H1 (cell line): ENCODE measurements around the gene LSM5. TPM values are rescaled to one million over a fixed set of nuclear protein-coding genes. Genes with fewer than 3 reads are reported as not detected.

Experiments used
- CHD7 ChIP-seq: fragments of 300-600 bp; sonication (generic); IDR thresholded peaks from 2 replicates; pipeline ENCODE4 v1.7.1; 2012; ENCODE audit warnings: low read length, moderate library complexity, mild to moderate bottlenecking, inconsistent platforms; ENCODE audit not compliant: insufficient replicate concordance
- JUN ChIP-seq: IDR thresholded peaks from 2 replicates; pipeline ENCODE4 v1.6.1; 2011; ENCODE audit warnings: low read depth, mild to moderate bottlenecking, improper control_type of control experiment, low read length
- polyA plus RNA-seq, 7 experiments: library from polyadenylated mRNA; depleted of rRNA in 3 of 7; stranded (reverse) in 5 of 7; unstranded in 2 of 7; fragments of >200 nt in 5 of 7; fragments of 200-250 nt in 2 of 7; gene quantifications; 1 replicate in 5 of 7; 2 replicates in 1 of 7; 4 replicates in 1 of 7; pipeline versions ENCODE4 v1.2.1 to v1.2.3, GENCODE V29; 2011 to 2013; ENCODE audit warnings: missing spikeins in 2 of 7, mixed read lengths in 2 of 7
- total RNA-seq: library from RNA; stranded (reverse); fragmentation: NEBNext Ultra II Directional; extraction: Animal tissue kit (Norgen Biotek cat#: 25700); gene quantifications from 2 replicates; pipeline ENCODE4 v1.2.1, GENCODE V29; 2021

LSM5 gene
- total and polyA plus RNA-seq, 2 of the 8 experiments (the other 6 are each of a cell fraction or from before 2014, with no cell fraction given) = 58.9 to 103 TPM

DNA sequence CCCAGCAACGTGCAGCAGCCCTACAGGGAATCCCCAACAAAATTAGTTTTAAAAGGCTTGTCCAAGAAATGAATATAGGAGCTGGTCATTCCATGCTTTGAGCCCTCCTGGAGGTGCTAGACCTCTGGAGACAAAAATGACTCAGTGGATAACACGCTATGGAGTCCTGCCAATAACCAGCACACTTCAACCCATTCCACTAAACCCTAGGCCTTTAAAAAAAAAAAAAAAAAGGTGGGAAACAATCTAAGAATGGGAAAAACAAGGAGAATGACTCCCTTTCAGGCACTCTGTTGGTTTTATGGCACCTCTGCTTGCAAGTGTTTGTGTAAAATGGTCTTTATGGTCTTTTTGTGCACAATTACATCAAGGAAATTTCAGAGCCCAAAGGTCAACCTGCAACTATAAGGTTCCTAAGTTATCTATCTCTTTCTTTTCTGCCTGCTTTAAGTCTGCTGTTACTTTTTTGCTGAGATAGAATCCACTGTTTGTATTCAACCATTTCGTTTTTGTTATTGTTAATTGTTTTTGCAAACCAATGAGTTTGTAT, 26.4 kb upstream of the LSM5 start (continued):
- no peak for TF ChIP-seq CHD7
- no peak for TF ChIP-seq JUN
